ENCODE results near the gene ALPP.
"Not testable (repeated sequence)": the region's sequence is repeated elsewhere in the genome, so short reads cannot be mapped to it uniquely, and the experiment has no call there.

ALPP gene

GRCh38 chr2:232422051-232422450 is 43.5 kb downstream of the ALPP start:
- no peak for DNase-seq (ENCODE audit: low spot score)

- not testable (repeated sequence) for DNase-seq (ENCODE audit: low spot score)
Measured at GRCh38 chr2:232422996-232423395, 44.4 kb downstream of the ALPP start.

GRCh38 chr2:232423407-232423806 is 44.9 kb downstream of the ALPP start:
- DNase-seq (ENCODE audit: low spot score) = not testable (repeated sequence)

GRCh38 chr2:232431705-232432590 is 53.4 kb downstream of the ALPP start:
- no peak for DNase-seq (ENCODE audit: low spot score)

All from putamen (tissue), 1 donor.